Measurements from ENCODE around the gene IL12RB1. TPM values are rescaled to one million over a fixed set of nuclear protein-coding genes. Genes with fewer than 3 reads are reported as not detected.

The IL12RB1 gene
- not detected in 2 replicates for total RNA-seq

GRCh38 chr19:18086590-18087138 is at the start of gene IL12RB1:
TSS of gene IL12RB1 (minus strand) at chr19:18086934. CDS start at chr19:18086823, 111 bp downstream.

GRCh38 chr19:18097217-18097992 is 10.7 kb upstream of the IL12RB1 start, which contains the start of gene MAST3:
TSS of gene MAST3 (plus strand) at chr19:18097778. CDS start at chr19:18097793, 15 bp downstream.

Other genes starting within 250 kb of the IL12RB1 start
- 2.0 and 9.1 TPM in 2 replicates for gene JAK3, start 239.0 kb downstream of the IL12RB1 start, total RNA-seq
- gene RPL18A, start 227.0 kb downstream of the IL12RB1 start, total RNA-seq, result 1,802 and 2,236 TPM in 2 replicates
- gene SLC5A5, start 215.0 kb downstream of the IL12RB1 start, total RNA-seq, result not detected in 2 replicates
- 62.6 and 101 TPM in 2 replicates for gene CCDC124, start 153.9 kb downstream of the IL12RB1 start, total RNA-seq
- gene KCNN1, start 119.8 kb downstream of the IL12RB1 start, total RNA-seq, result not detected in 2 replicates
- gene ARRDC2, start 78.8 kb downstream of the IL12RB1 start, total RNA-seq, result 6.2 and 10.9 TPM in 2 replicates
- 2.0 and 5.8 TPM in 2 replicates for gene MAST3, start 10.8 kb upstream of the IL12RB1 start, total RNA-seq
- gene PIK3R2, start 66.2 kb upstream of the IL12RB1 start, total RNA-seq, result 41.9 and 73.3 TPM in 2 replicates
- 22.2 TPM in 1 of 2 replicates, not detected in the other for gene IFI30, start 86.9 kb upstream of the IL12RB1 start, total RNA-seq
- gene MPV17L2, start 106.3 kb upstream of the IL12RB1 start, total RNA-seq, result 21.3 and 45.8 TPM in 2 replicates
- 0.65 and 2.4 TPM in 2 replicates for gene RAB3A, start 117.1 kb upstream of the IL12RB1 start, total RNA-seq
- gene PDE4C, start 139.5 kb upstream of the IL12RB1 start, total RNA-seq, result not detected in 2 replicates
- 0.16 and 1.1 TPM in 2 replicates for gene IQCN, start 187.5 kb upstream of the IL12RB1 start, total RNA-seq
- gene JUND, start 194.7 kb upstream of the IL12RB1 start, total RNA-seq, result 277 and 421 TPM in 2 replicates
- 196 and 334 TPM in 2 replicates for gene LSM4, start 236.1 kb upstream of the IL12RB1 start, total RNA-seq